ENCODE data around the gene TRIM8. TPM values are rescaled to one million over a fixed set of nuclear protein-coding genes. Genes with fewer than 3 reads are reported as not detected.
"Not testable (repeated sequence)": the region's sequence is repeated elsewhere in the genome, so short reads cannot be mapped to it uniquely, and the experiment has no call there.

The TRIM8 gene
- total and polyA plus RNA-seq, 9 donors: 48.5 to 120 (median 84.3) TPM

DNA sequence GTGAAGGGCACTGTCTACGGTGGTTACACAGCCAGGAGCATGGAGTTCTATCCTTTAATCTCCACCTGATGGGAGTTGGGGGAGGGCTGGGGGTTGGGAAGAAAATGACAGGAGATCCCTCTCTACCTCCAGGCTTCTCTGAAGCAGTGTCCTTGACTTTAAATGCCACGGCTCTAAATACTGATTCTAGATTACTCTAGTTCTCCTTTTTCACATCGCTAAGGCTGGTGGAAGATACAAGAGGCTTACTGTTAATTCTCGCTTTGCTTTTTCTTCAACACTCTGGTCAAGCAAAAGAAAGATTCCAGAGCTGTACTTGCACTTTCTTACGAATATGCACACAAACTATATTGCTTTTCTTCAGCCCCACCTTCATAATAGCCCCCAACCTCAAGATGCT is 39.5 kb downstream of the TRIM8 start:
- intact Hi-C loops (cut with DNase I): no loop called here
- TF ChIP-seq EP300 (IDR thresholded peaks at IDR 0.05): no peak
- TF ChIP-seq, protein P1, sequence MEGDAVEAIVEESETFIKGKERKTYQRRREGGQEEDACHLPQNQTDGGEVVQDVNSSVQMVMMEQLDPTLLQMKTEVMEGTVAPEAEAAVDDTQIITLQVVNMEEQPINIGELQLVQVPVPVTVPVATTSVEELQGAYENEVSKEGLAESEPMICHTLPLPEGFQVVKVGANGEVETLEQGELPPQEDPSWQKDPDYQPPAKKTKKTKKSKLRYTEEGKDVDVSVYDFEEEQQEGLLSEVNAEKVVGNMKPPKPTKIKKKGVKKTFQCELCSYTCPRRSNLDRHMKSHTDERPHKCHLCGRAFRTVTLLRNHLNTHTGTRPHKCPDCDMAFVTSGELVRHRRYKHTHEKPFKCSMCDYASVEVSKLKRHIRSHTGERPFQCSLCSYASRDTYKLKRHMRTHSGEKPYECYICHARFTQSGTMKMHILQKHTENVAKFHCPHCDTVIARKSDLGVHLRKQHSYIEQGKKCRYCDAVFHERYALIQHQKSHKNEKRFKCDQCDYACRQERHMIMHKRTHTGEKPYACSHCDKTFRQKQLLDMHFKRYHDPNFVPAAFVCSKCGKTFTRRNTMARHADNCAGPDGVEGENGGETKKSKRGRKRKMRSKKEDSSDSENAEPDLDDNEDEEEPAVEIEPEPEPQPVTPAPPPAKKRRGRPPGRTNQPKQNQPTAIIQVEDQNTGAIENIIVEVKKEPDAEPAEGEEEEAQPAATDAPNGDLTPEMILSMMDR (IDR thresholded peaks at IDR 0.05): no peak
- 81 to 89% (median 85%) methylated on average over 5 of the region's 5 CpGs for whole genome bisulfite sequencing, 3 donors
- Histone ChIP-seq H3K9me3 (no peaks in the 10 kb centered on the region), H3K27ac (no peak overlapping the region), H3K36me3 (no peaks in the 10 kb centered on the region), H3K27me3 (no peaks in the 10 kb centered on the region), H3K4me1 (ENCODE audit: insufficient read depth) (peaks cover 6% of the 10 kb centered on the region), H3K4me3 (no peak overlapping the region)
- DNase-seq: no peak

DNA sequence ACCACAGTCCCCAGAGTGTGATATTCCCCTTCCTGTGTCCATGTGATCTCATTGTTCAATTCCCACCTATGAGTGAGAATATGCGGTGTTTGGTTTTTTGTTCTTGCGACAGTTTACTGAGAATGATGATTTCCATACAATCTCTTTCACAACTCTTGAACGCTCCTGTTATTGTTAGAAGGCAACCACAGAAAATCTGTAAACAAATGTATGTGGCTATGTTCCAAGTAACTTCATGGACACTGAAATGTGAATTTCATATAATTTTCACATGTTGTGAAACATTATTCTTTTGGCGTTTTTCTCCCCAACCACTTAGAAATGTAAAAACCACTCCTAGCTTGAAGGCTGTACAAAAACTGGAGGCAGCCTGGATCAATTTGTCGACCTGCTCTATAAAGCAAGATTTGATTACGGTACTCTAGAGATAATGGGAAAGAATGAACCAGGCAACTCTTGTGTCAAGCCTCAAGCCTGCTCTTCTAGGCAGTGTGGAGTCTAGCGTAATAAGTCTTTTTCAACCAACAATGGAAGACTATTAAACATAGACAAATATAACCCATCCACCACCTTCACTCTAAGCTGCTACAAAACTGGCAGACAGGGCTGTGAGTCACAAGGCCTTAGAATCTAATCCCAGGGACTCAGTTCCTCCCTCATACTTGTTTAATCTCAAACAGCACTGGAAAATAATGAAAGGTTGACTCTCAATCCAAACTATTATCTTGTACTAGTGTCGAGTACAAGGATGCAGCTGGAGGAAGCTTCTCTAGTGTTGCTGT is 47.2 kb downstream of the TRIM8 start:
- Histone ChIP-seq H3K9me3 (no peaks in the 10 kb centered on the region), H3K36me3 (no peaks in the 10 kb centered on the region), H3K27ac (peak overlapping the region in 1 of 2 donors; percentile 46), H3K27me3 (no peaks in the 10 kb centered on the region), H3K4me3 (no peak overlapping the region), H3K4me1 (ENCODE audit: insufficient read depth) (peaks cover 4% of the 10 kb centered on the region)
- DNase-seq: peak in 1 of 5 donors; percentile 42
- intact Hi-C loops (cut with DNase I): no loop called here
- 18 to 31% (median 18%) methylated on average over 8 of the region's 8 CpGs for WGBS, 3 donors
- TF ChIP-seq EP300 (IDR thresholded peaks at IDR 0.05): no peak
- TF ChIP-seq, protein P1 (IDR thresholded peaks at IDR 0.05): no peak
- no peak for TF ChIP-seq POLR2A (IDR thresholded peaks at IDR 0.05)

DNA sequence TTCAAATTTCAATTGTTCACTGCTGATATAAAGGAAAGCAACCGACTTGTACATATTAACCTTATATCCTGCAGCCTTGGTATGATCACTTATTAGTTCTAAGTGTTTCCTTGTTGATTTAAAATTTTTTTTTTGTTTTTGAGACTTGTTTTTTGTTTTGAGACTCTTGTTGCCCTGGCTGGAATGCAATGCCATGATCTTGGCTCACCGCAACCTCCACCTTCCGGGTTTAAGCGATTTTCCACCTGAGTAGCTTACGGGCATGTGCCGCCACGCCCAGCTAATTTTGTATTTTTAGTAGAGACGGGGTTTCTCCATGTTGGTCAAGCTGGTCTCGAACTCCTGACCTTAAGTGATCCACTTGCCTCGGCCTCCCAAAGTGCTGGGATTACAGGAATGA is 51.1 kb downstream of the TRIM8 start:
- H3K36me3 ChIP-seq; H3K27me3 ChIP-seq; H3K27ac ChIP-seq; H3K9me3 ChIP-seq; intact Hi-C loops (cut with DNase I); H3K4me1 ChIP-seq (ENCODE audit: insufficient read depth); DNase-seq; H3K4me3 ChIP-seq: not testable (repeated sequence)
- 96 to 98% (median 97%) methylated on average over 10 of the region's 10 CpGs for WGBS, 3 donors

DNA sequence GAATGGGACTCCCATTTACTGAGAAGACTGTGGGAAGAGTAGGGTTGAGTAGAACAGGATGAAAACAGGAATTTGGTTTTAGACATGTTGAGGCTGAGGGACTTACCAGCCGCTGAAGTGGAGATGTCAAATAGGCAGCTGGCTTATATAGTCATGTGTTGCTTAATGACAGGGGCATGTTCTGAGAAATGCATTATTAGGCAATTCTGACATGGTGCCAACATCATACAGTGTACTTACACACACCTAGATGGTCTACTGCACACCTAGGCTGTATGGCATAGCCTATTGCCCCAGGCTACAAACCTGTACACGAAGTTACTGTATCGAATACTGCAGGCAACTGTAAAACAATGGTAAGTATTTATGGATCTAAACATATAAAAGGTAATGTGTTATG is 52.5 kb downstream of the TRIM8 start:
- Histone ChIP-seq H3K27ac (no peak overlapping the region), H3K4me1 (ENCODE audit: insufficient read depth) (peaks cover 1% of the 10 kb centered on the region), H3K36me3 (no peaks in the 10 kb centered on the region), H3K9me3 (no peaks in the 10 kb centered on the region), H3K4me3 (no peak overlapping the region), H3K27me3 (no peaks in the 10 kb centered on the region)
- no peak for DNase-seq
- intact Hi-C loops (cut with DNase I): no loop called here
- TF ChIP-seq, protein P1 (IDR thresholded peaks at IDR 0.05): no peak
- TF ChIP-seq EP300 (IDR thresholded peaks at IDR 0.05) (no peak), POLR2A (IDR thresholded peaks at IDR 0.05) (no peak)
- WGBS, 3 donors: 95 to 100% (median 95%) methylated on average over 3 of the region's 3 CpGs

DNA sequence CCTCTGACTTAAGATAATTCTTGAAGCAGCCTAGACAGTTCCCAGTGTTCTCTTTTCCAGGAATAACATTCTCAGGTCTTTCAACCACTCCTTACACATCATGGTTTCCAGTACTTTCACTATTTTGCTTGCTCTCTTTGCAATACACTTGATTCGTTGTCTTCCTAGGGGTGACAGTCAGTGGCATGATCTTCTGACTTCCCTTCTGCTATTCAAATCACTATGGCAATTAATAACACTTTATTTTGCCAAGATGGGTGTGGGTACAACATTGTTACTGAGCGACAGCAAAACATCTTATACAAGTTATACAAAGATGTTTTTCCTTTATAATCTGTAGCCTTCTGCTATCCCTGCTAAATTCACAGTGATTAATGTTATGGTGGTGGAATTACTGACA is 54.6 kb downstream of the TRIM8 start:
- Histone ChIP-seq H3K4me3 (no peak overlapping the region), H3K27ac (no peak overlapping the region), H3K36me3 (no peaks in the 10 kb centered on the region), H3K9me3 (no peaks in the 10 kb centered on the region), H3K27me3 (no peaks in the 10 kb centered on the region), H3K4me1 (ENCODE audit: insufficient read depth) (peaks cover 1% of the 10 kb centered on the region)
- DNase-seq: no peak
- WGBS, 3 donors: 89 to 93% (median 89%) methylated on average over 2 of the region's 2 CpGs
- TF ChIP-seq, protein P1 (IDR thresholded peaks at IDR 0.05): no peak
- no peak for TF ChIP-seq EP300 (IDR thresholded peaks at IDR 0.05)
- no peak for TF ChIP-seq POLR2A (IDR thresholded peaks at IDR 0.05)
- intact Hi-C loops (cut with DNase I): no loop called here

Measured in ovary (tissue), 9 donors.